ENCODE data around the gene ELMO3.

Gene ELMO3

GRCh38 chr16:67244387-67245185 is 45.7 kb downstream of the ELMO3 start:
- DNase-seq, result peak; percentile 86

- no peak for DNase-seq
Observed at GRCh38 chr16:67245186-67245585, 46.3 kb downstream of the ELMO3 start.

GRCh38 chr16:67245674-67246080 is 46.7 kb downstream of the ELMO3 start:
- no peak for DNase-seq

- peak; percentile 35 for DNase-seq
Observed at GRCh38 chr16:67246081-67246755, 47.3 kb downstream of the ELMO3 start.

- no peak for DNase-seq
Observed at GRCh38 chr16:67246756-67247191, 47.8 kb downstream of the ELMO3 start.

- DNase-seq, result peak; percentile 95
Observed at GRCh38 chr16:67247192-67248072, 48.5 kb downstream of the ELMO3 start, which contains the start of gene FHOD1. Gene FHOD1 (minus strand): TSS chr16:67247481. CDS start chr16:67247410, 71 bp downstream.

- DNase-seq, result no peak
Observed at GRCh38 chr16:67248073-67248400, 49.1 kb downstream of the ELMO3 start.

GRCh38 chr16:67248401-67249177 is 49.7 kb downstream of the ELMO3 start, which contains the start of gene SLC9A5:
Gene SLC9A5 (plus strand): TSS chr16:67248979. CDS start chr16:67249015, 36 bp downstream.
- DNase-seq, result no peak

- DNase-seq, result no peak
Observed at GRCh38 chr16:67249178-67250044, 50.5 kb downstream of the ELMO3 start.

GRCh38 chr16:67250045-67250327 is 51.1 kb downstream of the ELMO3 start:
- DNase-seq, result no peak

- no peak for DNase-seq
Observed at GRCh38 chr16:67252609-67253497, 53.9 kb downstream of the ELMO3 start.
